ENCODE measurements around the gene TPCN1. TPM values are rescaled to one million over a fixed set of nuclear protein-coding genes. Genes with fewer than 3 reads are reported as not detected.

Gene TPCN1
- total and polyA plus RNA-seq, 8 donors = 39.4 to 83.4 (median 63.5) TPM

- H3K27me3 ChIP-seq = no peaks in the 10 kb centered on the region
- peaks cover 0 to 70% (median 19%) of the 10 kb centered on the region in 3 donors for H3K36me3 ChIP-seq
- 85 to 89% methylated on average over 10 of the region's 10 CpGs for WGBS, 2 donors
- H3K9me3 ChIP-seq = no peaks in the 10 kb centered on the region
- no peak for TF ChIP-seq CTCF (IDR thresholded peaks at IDR 0.05)
- ATAC-seq (no peak), DNase-seq (peak in 2 of 6 donors; percentile 27 to 34), FAIRE-seq (no peak)
- H3K4me3 ChIP-seq = no peak overlapping the region
- H3K4me1 ChIP-seq = peaks cover 4 to 14% (median 11%) of the 10 kb centered on the region in 3 donors
- intact Hi-C loops (cut with DNase I) = no loop called here
- no peak overlapping the region for H3K27ac ChIP-seq
These were observed 55.8 kb downstream of the TPCN1 start for GRCh38 chr12:113276946-113277500.

- ATAC-seq (no peak), DNase-seq (peak in 2 of 6 donors; percentile 42 to 43), FAIRE-seq (no peak)
- H3K27me3 ChIP-seq = no peaks in the 10 kb centered on the region
- no peak overlapping the region for H3K4me3 ChIP-seq
- intact Hi-C loops (cut with DNase I) = no loop called here
- H3K36me3 ChIP-seq = peaks cover 0 to 70% (median 19%) of the 10 kb centered on the region in 3 donors
- H3K4me1 ChIP-seq = peaks cover 1 to 10% (median 9%) of the 10 kb centered on the region in 3 donors
- H3K27ac ChIP-seq = no peak overlapping the region
- WGBS, 2 donors = 93 to 97% methylated on average over 5 of the region's 5 CpGs
- no peak for TF ChIP-seq CTCF (IDR thresholded peaks at IDR 0.05)
- H3K9me3 ChIP-seq = no peaks in the 10 kb centered on the region
These were observed 56.2 kb downstream of the TPCN1 start for GRCh38 chr12:113277511-113277910.

GRCh38 chr12:113278141-113278540 lies 56.9 kb downstream of the TPCN1 start:
- peak in 1 of 6 donors; percentile 17 for DNase-seq
- TF ChIP-seq CTCF (IDR thresholded peaks at IDR 0.05) = no peak
- intact Hi-C loops (cut with DNase I) = no loop called here
- Histone ChIP-seq H3K27me3 (no peaks in the 10 kb centered on the region), H3K4me3 (no peak overlapping the region), H3K27ac (no peak overlapping the region), H3K36me3 (peaks cover 0 to 72% (median 19%) of the 10 kb centered on the region in 3 donors), H3K9me3 (no peaks in the 10 kb centered on the region), H3K4me1 (peaks cover 0 to 3% (median 3%) of the 10 kb centered on the region in 3 donors)
- 89 to 92% methylated on average over 8 of the region's 8 CpGs for WGBS, 2 donors
- no peak for ATAC-seq
- no peak for FAIRE-seq

DNA sequence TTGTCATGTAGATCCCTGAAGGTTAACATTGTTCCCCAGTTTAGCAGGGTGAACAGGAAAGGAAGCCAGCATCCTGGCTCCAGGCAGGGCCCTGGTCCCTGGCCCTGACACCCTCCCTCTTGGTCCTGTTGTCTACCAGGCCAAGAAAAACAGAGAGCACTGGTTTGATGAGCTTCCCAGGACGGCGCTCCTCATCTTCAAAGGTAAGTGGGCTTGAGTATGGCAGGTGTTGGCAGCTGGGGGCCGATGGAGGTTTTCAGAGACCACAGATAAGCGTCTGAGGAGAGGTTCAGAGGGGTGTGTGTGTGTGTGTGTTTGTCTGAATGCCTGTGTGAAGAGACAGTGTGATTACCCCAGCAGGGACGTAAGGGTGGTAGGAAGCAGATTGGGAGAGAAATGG lies 57.4 kb downstream of the TPCN1 start:
- DNase-seq = peak in 1 of 6 donors; percentile 14
- peaks cover 0 to 69% (median 19%) of the 10 kb centered on the region in 3 donors for H3K36me3 ChIP-seq
- FAIRE-seq = no peak
- no peak for ATAC-seq
- WGBS, 2 donors = 86 to 88% methylated on average over 5 of the region's 5 CpGs
- H3K9me3 ChIP-seq = no peaks in the 10 kb centered on the region
- intact Hi-C loops (cut with DNase I) = no loop called here
- no peak overlapping the region for H3K4me3 ChIP-seq
- no peak for TF ChIP-seq CTCF (IDR thresholded peaks at IDR 0.05)
- H3K27me3 ChIP-seq = no peaks in the 10 kb centered on the region
- no peaks in the 10 kb centered on the region for H3K4me1 ChIP-seq
- no peak overlapping the region for H3K27ac ChIP-seq

DNA sequence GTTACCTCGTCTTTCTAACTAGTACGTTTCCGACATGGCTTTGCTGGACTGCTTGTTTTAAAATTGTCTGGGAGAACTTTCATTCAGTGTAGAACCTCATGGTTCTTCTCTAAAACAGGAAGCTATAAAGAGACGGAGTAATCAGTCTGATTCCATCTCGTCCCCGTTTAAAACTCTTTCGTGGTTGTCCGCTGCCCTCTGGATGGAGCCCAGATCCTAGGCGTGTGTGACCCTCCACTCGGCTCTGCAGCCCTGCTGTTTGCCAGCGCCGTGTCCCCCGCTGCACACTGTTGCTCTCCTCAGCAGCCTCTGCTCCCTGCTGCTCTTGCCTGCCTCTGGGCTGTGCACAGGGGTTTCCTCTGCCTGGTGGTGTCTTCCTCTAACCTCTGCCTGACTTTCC lies 63.5 kb downstream of the TPCN1 start:
- Histone ChIP-seq H3K27me3 (no peaks in the 10 kb centered on the region), H3K4me3 (no peak overlapping the region), H3K36me3 (peaks cover 0 to 86% (median 25%) of the 10 kb centered on the region in 3 donors), H3K4me1 (no peaks in the 10 kb centered on the region), H3K9me3 (no peaks in the 10 kb centered on the region), H3K27ac (no peak overlapping the region)
- 88 to 91% methylated on average over 13 of the region's 13 CpGs for WGBS, 2 donors
- DNase-seq = no peak
- ATAC-seq = no peak
- FAIRE-seq = no peak
- intact Hi-C loops (cut with DNase I) = no loop called here
- no peak for TF ChIP-seq CTCF (IDR thresholded peaks at IDR 0.05)

Data from pancreas (tissue), 10 donors.